ENCODE results near the gene CYP2W1.
"Not testable (repeated sequence)": the region's sequence is repeated elsewhere in the genome, so short reads cannot be mapped to it uniquely, and the experiment has no call there.

The CYP2W1 gene

GRCh38 chr7:1029637-1030443, 46.9 kb downstream of the CYP2W1 start:
- DNase-seq: no peak

- DNase-seq: no peak
Observed at GRCh38 chr7:1030444-1031070, 47.6 kb downstream of the CYP2W1 start.

- DNase-seq: no peak
Observed at GRCh38 chr7:1031716-1032455, 48.9 kb downstream of the CYP2W1 start.

GRCh38 chr7:1032536-1033181, 49.7 kb downstream of the CYP2W1 start:
- DNase-seq: no peak

- DNase-seq: peak; percentile 69
Observed at GRCh38 chr7:1033546-1034145, 50.7 kb downstream of the CYP2W1 start.

- not testable (repeated sequence) for DNase-seq
Observed at GRCh38 chr7:1034769-1035168, 51.8 kb downstream of the CYP2W1 start.

GRCh38 chr7:1036164-1036928, 53.4 kb downstream of the CYP2W1 start:
- not testable (repeated sequence) for DNase-seq

Measured in CD4-positive, alpha-beta T cell treated with Interleukin-12 subunit alpha and Interleukin-12 subunit beta, for 1 hour (primary cell).